Raji (cell line): ENCODE results near the gene TSEN34.
"Not testable (repeated sequence)": the region's sequence is repeated elsewhere in the genome, so short reads cannot be mapped to it uniquely, and the experiment has no call there.

Source experiments
- POLR2A ChIP-seq: IDR thresholded peaks from 2 replicates; pipeline ENCODE4 v1.6.1; 2011; ENCODE audit warnings: low read depth, low read length, control low read depth; ENCODE audit not compliant: insufficient read depth

TSEN34 gene

DNA sequence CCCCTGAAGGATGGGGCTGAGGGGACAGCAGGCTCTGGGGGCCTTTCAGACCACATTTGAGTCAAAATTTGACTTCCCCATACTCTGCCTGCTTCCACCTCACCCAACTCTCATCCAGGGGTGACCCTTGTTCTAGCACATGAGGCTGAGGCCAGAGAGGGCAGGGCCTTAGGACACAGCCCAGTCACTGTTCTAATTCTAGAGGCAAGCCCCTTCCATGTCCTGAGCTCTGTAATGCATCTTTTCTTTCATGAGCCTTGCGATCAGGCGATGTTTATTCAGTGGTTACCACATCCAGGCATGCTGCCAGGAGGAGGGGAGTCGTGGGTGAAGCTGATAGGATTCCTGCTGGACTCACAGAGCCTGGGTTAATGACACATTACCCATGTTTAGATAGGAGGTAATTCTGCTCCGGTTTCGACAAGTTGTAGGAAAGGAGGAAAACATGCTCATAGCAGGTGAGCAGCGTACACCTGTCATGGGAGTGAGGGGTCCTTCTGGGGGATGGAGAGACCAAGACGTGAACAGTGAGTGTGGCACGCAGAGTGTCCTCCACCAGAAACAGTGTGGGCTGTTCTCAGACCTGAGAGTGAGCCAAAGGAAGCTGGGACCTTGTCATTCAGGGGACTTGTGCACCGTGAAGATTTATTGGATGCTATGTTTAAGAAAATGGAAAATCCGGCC, 18.8 kb downstream of the TSEN34 start:
- no peak for TF ChIP-seq POLR2A

DNA sequence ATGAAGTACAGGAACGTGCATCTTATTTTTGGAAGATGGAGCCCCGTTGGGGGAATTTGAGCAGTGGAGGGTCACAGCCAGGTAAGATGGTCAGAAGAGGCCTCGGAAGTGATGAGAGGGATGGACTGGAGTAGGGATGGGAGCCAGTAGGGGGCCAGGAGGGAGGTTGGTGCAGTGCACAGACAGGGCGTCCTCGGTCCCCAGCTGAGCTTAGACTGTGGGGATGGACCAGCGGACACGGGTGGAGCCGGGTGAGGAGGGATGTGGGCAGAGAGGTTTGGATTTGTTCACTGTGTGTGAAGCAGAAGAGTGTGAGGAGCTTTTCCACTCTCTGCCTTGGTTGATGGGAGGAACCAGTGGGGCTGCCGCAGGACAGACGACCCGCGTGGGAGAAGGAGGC, 20.1 kb downstream of the TSEN34 start:
- no peak for TF ChIP-seq POLR2A

DNA sequence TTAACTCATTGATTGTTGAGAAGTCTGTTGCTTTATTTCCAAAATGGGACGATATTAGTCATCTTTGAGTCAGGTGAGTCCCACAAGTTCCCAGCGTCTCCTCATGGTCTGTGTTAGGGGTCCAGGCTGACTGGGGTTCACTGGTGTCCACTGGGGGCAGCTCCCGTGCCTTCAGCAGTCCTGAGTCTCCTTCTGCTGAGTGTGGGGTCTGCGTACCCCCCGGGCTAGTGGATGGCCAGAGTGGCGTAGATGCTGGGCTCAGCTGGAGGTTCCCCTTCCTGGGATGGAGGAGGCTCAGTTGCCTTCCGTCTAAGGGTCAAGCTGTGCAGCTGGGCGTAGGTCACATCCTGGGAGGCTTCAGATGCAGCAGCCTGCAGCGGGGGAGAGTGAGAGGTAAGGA, 25.8 kb downstream of the TSEN34 start:
- no peak for TF ChIP-seq POLR2A

DNA sequence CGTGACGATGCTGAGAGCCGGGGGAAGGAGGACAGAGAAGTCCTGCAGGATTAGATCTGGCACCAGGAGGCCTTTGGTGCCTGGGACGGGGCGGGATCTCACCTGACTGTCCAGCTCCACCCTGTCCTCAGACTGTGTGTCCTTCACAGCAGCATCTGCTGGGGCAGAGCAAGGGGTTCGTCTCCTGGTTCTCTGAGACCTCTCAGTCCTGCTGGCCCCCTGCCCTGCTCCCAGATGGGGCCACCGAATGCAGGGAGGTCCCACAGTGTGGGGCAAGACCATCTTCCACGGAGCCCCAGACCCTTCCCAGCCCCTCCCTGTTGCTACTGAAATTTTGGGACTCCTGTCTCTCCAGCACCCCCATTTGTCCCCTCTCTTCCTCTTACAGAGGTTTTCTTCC, 27.2 kb downstream of the TSEN34 start:
- TF ChIP-seq POLR2A, result no peak

DNA sequence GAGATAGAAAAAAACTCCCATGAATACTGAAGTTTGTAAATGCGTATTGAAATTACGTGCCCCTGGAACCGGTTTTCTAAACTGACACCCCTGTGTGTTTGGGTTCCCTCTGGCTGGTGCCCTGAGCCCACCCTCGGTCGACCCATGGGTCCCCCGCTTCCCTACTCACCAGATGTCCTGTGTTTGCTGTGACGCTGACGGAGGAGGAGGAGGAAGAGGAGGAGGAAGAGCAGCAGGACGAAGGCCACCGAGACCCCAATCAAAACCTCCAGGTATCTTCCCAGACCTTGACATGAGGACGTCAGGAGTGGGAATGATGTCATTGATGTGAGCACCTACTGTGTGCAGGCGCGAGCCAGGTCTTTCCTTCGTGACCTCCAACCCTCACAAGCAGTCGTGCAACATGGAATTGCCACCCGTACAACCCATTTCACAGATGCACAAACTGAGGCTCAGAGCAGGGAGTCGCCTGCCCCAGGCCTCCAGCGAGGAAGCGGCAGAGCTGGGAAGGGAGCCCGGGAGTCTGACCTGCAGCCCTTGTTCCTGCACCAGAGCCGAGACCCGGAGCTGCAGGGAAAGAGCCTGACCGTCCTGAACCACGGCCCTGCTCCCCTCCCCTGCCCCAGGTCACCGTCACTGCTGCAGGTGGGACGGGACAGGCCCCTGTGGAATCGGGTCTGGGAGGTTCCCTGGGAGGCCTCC, 28.0 kb downstream of the TSEN34 start:
- TF ChIP-seq POLR2A, result no peak

DNA sequence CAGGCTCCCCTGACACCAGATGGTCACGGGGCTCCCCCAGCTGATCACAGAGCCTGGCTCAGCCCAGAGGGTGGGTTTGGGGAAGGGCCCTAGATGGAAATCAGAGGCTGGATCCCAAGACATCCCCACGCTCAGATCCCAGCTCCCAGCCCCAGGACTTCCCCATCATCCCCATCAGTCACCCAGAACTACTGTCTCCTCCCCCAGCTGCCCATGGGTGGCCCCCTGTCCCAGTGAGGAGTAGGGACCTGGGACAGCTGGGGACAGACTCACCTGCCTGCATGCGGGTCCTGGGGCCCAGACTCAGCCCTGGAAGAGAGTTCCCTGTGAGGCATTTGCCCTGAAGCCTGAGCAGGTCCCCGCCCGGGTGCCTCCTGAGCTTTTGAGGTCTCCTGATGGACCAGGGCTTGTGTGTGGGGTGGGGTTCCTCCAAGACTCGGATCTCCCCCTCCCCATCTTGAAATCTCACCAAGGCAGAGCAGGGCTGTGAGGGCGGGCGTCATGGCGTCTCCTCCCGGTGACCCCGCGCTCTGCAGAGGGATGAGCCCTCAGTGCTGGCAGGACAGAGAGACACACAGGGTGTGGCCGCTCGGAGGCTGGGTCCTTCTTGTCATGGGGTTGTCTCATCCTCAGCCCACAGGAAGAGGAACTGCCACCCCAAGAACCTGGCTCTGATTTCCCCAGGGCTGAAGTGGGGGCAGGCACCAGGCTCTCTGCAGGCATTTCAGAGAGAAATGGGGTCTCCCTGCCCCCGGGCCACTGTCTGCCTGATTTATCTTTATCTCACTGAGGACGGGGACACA, 31.6 kb downstream of the TSEN34 start, which contains the start of gene LILRB3:
LILRB3 (minus strand) TSS at position 534 of the 803 bp plus-strand sequence; CDS start at position 503, 31 bp downstream.
- not testable (repeated sequence) for TF ChIP-seq POLR2A

DNA sequence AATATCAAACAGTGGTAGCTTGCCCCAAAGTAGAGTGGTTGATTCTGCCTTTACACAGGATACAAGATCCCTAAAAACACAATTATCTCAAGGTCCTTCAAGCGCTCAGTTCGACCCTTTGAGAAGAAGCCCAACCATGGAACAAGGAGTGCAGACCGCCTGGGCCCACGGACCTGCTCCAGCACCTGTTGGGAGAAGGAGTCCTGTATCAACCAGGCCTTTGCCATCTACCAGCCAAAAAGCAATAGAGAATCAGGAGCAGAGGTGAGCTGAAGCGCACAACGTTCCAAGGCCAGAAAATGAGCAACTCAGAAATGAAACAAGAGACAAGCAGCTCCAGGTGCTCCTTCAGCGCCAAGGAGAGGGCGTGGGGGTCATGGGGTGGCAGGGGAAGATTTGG, 38.0 kb downstream of the TSEN34 start:
- no peak for TF ChIP-seq POLR2A

DNA sequence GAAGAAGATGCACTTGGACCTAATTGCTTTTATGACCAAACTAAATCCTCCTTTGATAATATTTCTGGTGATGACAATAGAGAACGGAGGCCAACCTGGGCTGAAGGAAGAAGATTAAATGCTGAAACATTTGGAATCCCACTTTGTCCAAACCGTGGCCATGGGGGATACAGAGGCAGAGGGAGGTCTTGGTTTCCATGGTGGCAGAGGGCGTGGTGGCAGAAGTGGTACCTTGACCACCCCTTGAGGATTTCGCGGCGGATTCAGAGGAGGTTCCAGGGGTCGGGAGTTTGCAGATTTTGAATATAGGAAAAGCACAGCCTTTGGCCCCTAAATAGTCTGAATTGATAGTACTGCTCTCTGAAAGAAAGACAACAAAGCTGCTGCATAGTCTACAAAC, 38.9 kb downstream of the TSEN34 start:
- TF ChIP-seq POLR2A, result no peak

DNA sequence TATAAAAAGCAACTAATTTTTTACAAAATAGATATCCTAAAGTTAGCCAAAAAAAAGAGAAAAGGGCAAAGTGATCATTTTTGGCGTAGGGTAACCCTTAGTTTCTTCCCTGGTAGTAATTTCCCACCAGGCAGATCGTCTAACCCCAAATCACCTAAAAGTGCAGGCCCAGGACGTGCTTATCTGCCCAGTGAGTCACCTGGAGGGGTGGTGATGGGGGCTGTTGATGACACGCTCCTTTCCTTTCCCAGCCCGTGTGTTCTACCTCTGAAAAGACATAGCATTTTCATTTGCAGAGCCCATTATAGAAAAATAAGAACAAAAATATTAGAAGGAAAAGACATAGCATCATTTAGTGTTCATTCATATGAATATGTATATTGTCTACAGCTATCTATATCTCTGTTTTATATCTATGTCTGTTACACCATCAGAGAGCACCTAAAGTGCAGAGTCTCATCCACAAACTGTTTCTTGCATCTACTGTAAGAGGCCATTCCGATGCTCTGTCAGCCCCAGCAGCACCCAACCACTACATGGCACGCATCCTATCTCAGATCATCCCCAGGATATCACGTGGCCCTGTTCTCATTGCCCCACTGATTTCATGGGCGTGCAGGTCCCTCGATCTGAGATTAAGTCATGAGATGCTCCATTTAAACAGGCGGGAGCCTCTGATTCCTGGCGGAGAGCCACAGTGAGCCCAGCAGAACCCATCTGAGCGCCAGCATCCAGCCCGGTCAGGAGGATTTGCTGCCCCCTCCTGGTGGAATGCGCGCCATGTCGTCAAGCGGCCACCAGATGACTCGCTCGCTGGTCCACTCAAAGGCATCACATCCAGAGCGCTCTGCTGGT, 40.2 kb downstream of the TSEN34 start:
- TF ChIP-seq POLR2A, result no peak

DNA sequence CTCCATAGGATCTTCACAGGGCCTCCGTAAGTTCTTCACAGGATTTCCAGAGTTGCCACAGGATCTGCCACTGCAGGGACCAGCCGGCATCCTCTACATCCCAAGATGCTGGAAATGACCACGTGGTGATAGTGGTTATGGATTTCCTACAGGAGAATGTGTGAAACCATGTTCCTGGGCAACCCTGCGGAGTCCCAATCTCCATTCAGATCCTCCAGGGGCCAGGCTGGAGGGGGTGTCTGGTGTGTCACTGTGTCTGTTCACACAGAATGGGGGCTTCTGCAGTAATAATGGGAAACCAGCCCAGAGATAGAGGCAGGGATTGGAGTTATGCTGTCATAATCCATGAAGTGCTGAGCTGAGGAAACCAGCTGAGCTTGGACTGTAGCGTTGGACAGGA, 42.8 kb downstream of the TSEN34 start:
- no peak for TF ChIP-seq POLR2A

DNA sequence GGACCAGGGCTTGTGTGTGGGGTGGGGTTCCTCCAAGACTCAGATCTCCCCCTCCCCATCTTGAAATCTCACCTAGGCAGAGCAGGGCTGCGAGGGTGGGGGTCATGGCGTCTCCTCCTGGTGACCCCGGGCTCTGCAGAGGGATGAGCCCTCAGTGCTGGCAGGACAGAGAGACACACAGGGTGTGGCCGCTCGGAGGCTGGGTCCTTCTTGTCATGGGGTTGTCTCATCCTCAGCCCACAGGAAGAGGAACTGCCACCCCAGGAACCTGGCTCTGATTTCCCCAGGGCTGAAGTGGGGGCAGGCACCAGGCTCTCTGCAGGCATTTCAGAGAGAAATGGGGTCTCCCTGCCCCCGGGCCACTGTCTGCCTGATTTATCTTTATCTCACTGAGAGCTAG, 51.5 kb downstream of the TSEN34 start, which contains the start of gene LILRA6:
LILRA6 (minus strand) TSS at position 145 of the 400 bp plus-strand sequence.
- not testable (repeated sequence) for TF ChIP-seq POLR2A
